Endothelial cell of umbilical vein (primary cell): ENCODE measurements around the gene ZBTB7C. TPM values are rescaled to one million over a fixed set of nuclear protein-coding genes. Genes with fewer than 3 reads are reported as not detected.

Experiments
- BruUV-seq: library from RNA; stranded (reverse); fragments of 400-500 nt; replicated peaks from 2 replicates; lab custom pipeline; 2021; lab: Mats Ljungman, UMichigan
- CTCF ChIA-PET: fragments of 300-600, 350-600 bp; sonication (Branson Sonifier 250); formaldehyde crosslinking; loops from one replicate; lab custom pipeline; 2021; ENCODE audit warnings: antibody characterized with exemption, inconsistent platforms; lab: Charles Lee
- POLR2A ChIA-PET: fragments of 300-600, 350-600 bp; sonication (Branson Sonifier 250); formaldehyde crosslinking; loops from one replicate; lab custom pipeline; 2021; ENCODE audit warnings: antibody characterized with exemption, inconsistent platforms; lab: Charles Lee
- DNase-seq: peaks from one replicate; pipeline ENCODE4 v3.0.0-alpha.2; 2011; ENCODE audit warnings: low read depth, low spot score
- FAIRE-seq: peaks from 2 replicates; lab custom pipeline; 2011; peaks lifted over from hg19 to GRCh38; lab: Jason Lieb, UNC
- H2AFZ ChIP-seq: 2 replicates; pipeline ENCODE4 v1.6.0; 2012; ENCODE audit warnings: low read depth, low read length, control low read depth, inconsistent platforms
- H3K27ac ChIP-seq: 2 replicates; pipeline ENCODE4 v1.5.1; 2011; ENCODE audit warnings: low read depth, mild to moderate bottlenecking, control low read depth, low read length, moderate library complexity; ENCODE audit not compliant: insufficient read depth
- H3K27me3 ChIP-seq, 2 experiments: 2 replicates each; pipeline versions ENCODE4 v1.6.0 to v1.6.1; 2011; ENCODE audit warnings: low read length in 2 of 2, mixed read lengths in 1 of 2; ENCODE audit not compliant: control insufficient read depth in 2 of 2, insufficient read depth in 2 of 2
- H3K36me3 ChIP-seq, 2 experiments: 2 replicates in 1 of 2; 3 replicates in 1 of 2; pipeline ENCODE4 v1.5.1; 2011; ENCODE audit warnings: low read length in 2 of 2, mild to moderate bottlenecking in 1 of 2, moderate library complexity in 1 of 2; ENCODE audit not compliant: control insufficient read depth in 2 of 2, insufficient read depth in 2 of 2; ENCODE audit errors: extremely low read depth in 1 of 2
- H3K4me1 ChIP-seq: 3 replicates; pipeline ENCODE4 v1.5.1; 2011; ENCODE audit warnings: mild to moderate bottlenecking, low read length; ENCODE audit not compliant: control insufficient read depth, insufficient read depth; ENCODE audit errors: extremely low read depth
- H3K4me2 ChIP-seq: 2 replicates; pipeline ENCODE4 v1.6.1; 2011; ENCODE audit warnings: low read length, control low read depth, mixed read lengths; ENCODE audit not compliant: insufficient read depth
- H3K4me3 ChIP-seq, 3 experiments: fragments of 200-600 bp in 1 of 3; sonication (generic), shearing (Covaris generic) in 1 of 3; replicated peaks in 1 of 3; 2 replicates each; pipeline ENCODE4 v1.5.1; 2011 to 2016; ENCODE audit warnings: control low read depth in 3 of 3, low read length in 3 of 3, mild to moderate bottlenecking in 2 of 3, inconsistent platforms in 1 of 3, low read depth in 1 of 3, moderate library complexity in 1 of 3; ENCODE audit not compliant: insufficient read depth in 1 of 3
- H3K79me2 ChIP-seq: 2 replicates; pipeline ENCODE4 v1.6.0; 2012; ENCODE audit warnings: low read length, inconsistent platforms; ENCODE audit not compliant: control insufficient read depth, insufficient read depth
- H3K9ac ChIP-seq: replicated peaks from 2 replicates; pipeline ENCODE3; 2011; ENCODE audit warnings: low read length, control low read depth; ENCODE audit not compliant: insufficient read depth; ENCODE audit errors: extremely low read depth
- H3K9me1 ChIP-seq: replicated peaks from 3 replicates; pipeline ENCODE4 v1.6.0; 2011; ENCODE audit warnings: mild to moderate bottlenecking, low read length; ENCODE audit not compliant: control insufficient read depth, insufficient read depth; ENCODE audit errors: extremely low read depth
- H3K9me3 ChIP-seq: replicated peaks from 2 replicates; pipeline ENCODE4 v1.5.1; 2012; ENCODE audit warnings: low read length, inconsistent platforms; ENCODE audit not compliant: control insufficient read depth, insufficient read depth
- H4K20me1 ChIP-seq: replicated peaks from 2 replicates; pipeline ENCODE3; 2011; ENCODE audit warnings: mild to moderate bottlenecking, low read length; ENCODE audit not compliant: control insufficient read depth, insufficient read depth; ENCODE audit errors: extremely low read depth
- CTCF ChIP-seq, 2 donors: IDR thresholded peaks; 1 replicate in 1 of 2; 2 replicates in 1 of 2; pipeline ENCODE4 v1.5.1; 2011; ENCODE audit warnings: low read length in 2 of 2, mild to moderate bottlenecking in 2 of 2, moderate library complexity in 2 of 2, control low read depth in 1 of 2, inconsistent platforms in 1 of 2, low read depth in 1 of 2; ENCODE audit not compliant: insufficient read depth in 1 of 2; ENCODE audit errors: extremely low read depth in 1 of 2
- EZH2 ChIP-seq: IDR thresholded peaks from 2 replicates; pipeline ENCODE4 v1.6.1; 2012; ENCODE audit warnings: borderline replicate concordance, low read depth, mild to moderate bottlenecking, moderate library complexity, low read length, inconsistent platforms; ENCODE audit not compliant: severe bottlenecking
- GATA2 ChIP-seq: IDR thresholded peaks from 2 replicates; pipeline ENCODE4 v1.7.0; 2011; ENCODE audit warnings: low read depth, mild to moderate bottlenecking, moderate library complexity, mixed read lengths, low read length; ENCODE audit not compliant: insufficient read length, insufficient read depth
- MYC ChIP-seq: IDR thresholded peaks from one replicate; pipeline ENCODE4 v1.6.1; 2011; ENCODE audit warnings: mild to moderate bottlenecking, low read depth, low read length
- POLR2A ChIP-seq: IDR thresholded peaks from 2 replicates; pipeline ENCODE4 v1.6.1; 2012; ENCODE audit warnings: low read depth, mild to moderate bottlenecking, control low read depth, low read length
- POLR2AphosphoS5 ChIP-seq: IDR thresholded peaks from 2 replicates; pipeline ENCODE4 v1.6.1; 2012; ENCODE audit warnings: low read depth, mild to moderate bottlenecking, control low read depth, low read length, moderate library complexity; ENCODE audit not compliant: insufficient read depth
- dilution Hi-C: fragments of 300-500 bp; cut with MboI; formaldehyde crosslinking; loops from one replicate; pipeline ENCODE4 v1.15.0; 2019; ENCODE audit warnings: low sequenced_read_pairs; ENCODE audit not compliant: extremely low pct_ligation_motif_present
- intact Hi-C: fragments of 100-400 bp; cut with micrococcal nuclease; formaldehyde crosslinking; loops from one replicate; pipeline ENCODE4 v1.10.0; 2022
- polyA plus RNA-seq, 4 experiments: library from polyadenylated mRNA; depleted of rRNA in 3 of 4; stranded (reverse) in 3 of 4; unstranded in 1 of 4; fragments of >200 nt; gene quantifications; 2 replicates each; pipeline versions ENCODE4 v1.2.1 to v1.2.3, GENCODE V29; 2011 to 2012; ENCODE audit warnings: missing spikeins in 1 of 4
- total RNA-seq: library from RNA; stranded (reverse); gene quantifications from 2 replicates; pipeline ENCODE4 v1.2.3, GENCODE V29; 2021

Gene ZBTB7C
- total and polyA plus RNA-seq, 2 donors (not counting 3 experiments of a cell fraction or from before 2014, with no cell fraction given) = not detected

GRCh38 chr18:48022021-48022420 is 387.2 kb downstream of the ZBTB7C start:
- TF ChIP-seq EZH2 (peak; percentile 36), POLR2AphosphoS5 (no peak)
- BruUV-seq = no TSS peak
- H3K27ac ChIP-seq = no peak overlapping the region

GRCh38 chr18:48021273-48021914 is 387.8 kb downstream of the ZBTB7C start:
- Histone ChIP-seq H4K20me1 (no peaks in the 10 kb centered on the region), H3K9me1 (no peaks in the 10 kb centered on the region), H3K27ac (no peak overlapping the region), H3K9me3 (no peaks in the 10 kb centered on the region), H3K4me2 (no peak overlapping the region), H3K4me1 (peaks cover 10% of the 10 kb centered on the region), H3K36me3 (no peaks in the 10 kb centered on the region), H3K79me2 (no peaks in the 10 kb centered on the region), H3K27me3 (peaks cover 2 to 20% of the 10 kb centered on the region in 2 experiments), H3K4me3 (no peak overlapping the region), H2AFZ (no peak overlapping the region), H3K9ac (no peak overlapping the region)
- ChIA-PET CTCF (interaction anchor here (1.0 to 2.4 kb wide), 3 partner anchors 14 to 249 kb away, joined by 3 to 20 read pairs (median 5); no protein-coding TSS in a partner anchor), POLR2A (no interaction called here)
- dilution Hi-C loops (no loop called here), intact Hi-C loops (no loop called here)
- FAIRE-seq (no peak), DNase-seq (no peak)
- BruUV-seq = no TSS peak
- no peak for TF ChIP-seq EZH2
- TF ChIP-seq GATA2 = no peak
- TF ChIP-seq CTCF (IDR thresholded peaks at IDR 0.05; ENCODE audit: extremely low read depth in 1 of 2, insufficient read depth in 1 of 2, low read depth in 1 of 2, low read length in 2 of 2) = no peak
- TF ChIP-seq POLR2A = no peak
- TF ChIP-seq MYC = no peak

More at GRCh38 chr18:48022021-48022420, 387.2 kb downstream of the ZBTB7C start:
- Histone ChIP-seq H3K9me3 (no peaks in the 10 kb centered on the region), H3K27me3 (peaks cover 2 to 16% of the 10 kb centered on the region in 2 experiments), H3K4me1 (peaks cover 10% of the 10 kb centered on the region), H3K36me3 (no peaks in the 10 kb centered on the region), H4K20me1 (no peaks in the 10 kb centered on the region), H3K9ac (no peak overlapping the region), H3K4me3 (no peak overlapping the region), H3K79me2 (no peaks in the 10 kb centered on the region), H2AFZ (no peak overlapping the region), H3K4me2 (no peak overlapping the region), H3K9me1 (no peaks in the 10 kb centered on the region)
- intact Hi-C loops = loop anchor here (1.0 to 2.0 kb wide), 3 partner anchors 13 to 250 kb away; no protein-coding TSS in a partner anchor
- POLR2A ChIA-PET = no interaction called here
- FAIRE-seq (no peak), DNase-seq (no peak)
- CTCF ChIA-PET = interaction anchor here (1.0 to 2.4 kb wide), 3 partner anchors 14 to 250 kb away, joined by 3 to 20 read pairs (median 5); no protein-coding TSS in a partner anchor
- dilution Hi-C loops = no loop called here
